Measurements from ENCODE around the gene P2RX1.

DNA sequence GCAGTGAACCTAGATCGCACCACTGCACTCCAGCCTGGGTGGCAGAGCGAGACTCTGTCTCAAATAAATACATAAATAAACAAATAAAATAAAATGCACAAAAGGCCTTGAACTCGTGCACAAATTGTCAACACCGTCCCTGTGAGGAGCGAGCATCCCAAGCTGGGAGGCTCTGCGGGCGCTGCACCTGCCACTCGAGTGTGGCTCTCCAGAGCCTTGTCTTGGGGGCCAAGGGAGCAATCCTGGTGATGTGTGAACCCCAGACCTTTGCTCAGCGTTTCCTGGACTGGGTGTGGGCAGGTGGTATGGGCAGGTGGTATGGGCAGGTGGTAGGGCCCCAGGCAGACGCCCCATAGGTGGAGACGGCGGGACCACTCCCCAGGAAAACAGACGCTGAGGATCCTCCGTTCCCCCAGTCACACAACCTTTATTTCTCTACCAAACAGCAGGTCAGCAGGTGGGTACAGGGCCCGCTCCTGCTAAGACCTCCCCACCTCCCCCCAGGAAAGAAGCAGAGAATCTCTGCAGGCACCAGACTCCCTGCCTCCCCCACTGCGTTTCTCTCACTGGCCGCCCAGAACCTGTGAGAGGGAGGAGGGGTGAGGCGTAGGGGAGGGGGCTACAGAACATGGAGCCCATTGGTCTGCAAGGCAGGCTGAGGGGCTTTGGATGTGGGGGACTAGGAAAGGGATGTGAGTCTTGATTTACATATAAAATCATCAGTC lies 7.4 kb upstream of the P2RX1 start:
- TF ChIP-seq GLIS3 (CRISPR knock-in tag; IDR thresholded peaks at IDR 0.05) (no peak), ZNF8 (CRISPR knock-in tag; IDR thresholded peaks at IDR 0.05) (no peak), ARNTL (CRISPR knock-in tag; IDR thresholded peaks at IDR 0.05; ENCODE audit: borderline replicate concordance, low read depth) (no peak), TCF4 (CRISPR knock-in tag; IDR thresholded peaks at IDR 0.05; ENCODE audit: borderline replicate concordance) (no peak), RARB (CRISPR knock-in tag; IDR thresholded peaks at IDR 0.05) (no peak)
- TF ChIP-seq, protein P1, sequence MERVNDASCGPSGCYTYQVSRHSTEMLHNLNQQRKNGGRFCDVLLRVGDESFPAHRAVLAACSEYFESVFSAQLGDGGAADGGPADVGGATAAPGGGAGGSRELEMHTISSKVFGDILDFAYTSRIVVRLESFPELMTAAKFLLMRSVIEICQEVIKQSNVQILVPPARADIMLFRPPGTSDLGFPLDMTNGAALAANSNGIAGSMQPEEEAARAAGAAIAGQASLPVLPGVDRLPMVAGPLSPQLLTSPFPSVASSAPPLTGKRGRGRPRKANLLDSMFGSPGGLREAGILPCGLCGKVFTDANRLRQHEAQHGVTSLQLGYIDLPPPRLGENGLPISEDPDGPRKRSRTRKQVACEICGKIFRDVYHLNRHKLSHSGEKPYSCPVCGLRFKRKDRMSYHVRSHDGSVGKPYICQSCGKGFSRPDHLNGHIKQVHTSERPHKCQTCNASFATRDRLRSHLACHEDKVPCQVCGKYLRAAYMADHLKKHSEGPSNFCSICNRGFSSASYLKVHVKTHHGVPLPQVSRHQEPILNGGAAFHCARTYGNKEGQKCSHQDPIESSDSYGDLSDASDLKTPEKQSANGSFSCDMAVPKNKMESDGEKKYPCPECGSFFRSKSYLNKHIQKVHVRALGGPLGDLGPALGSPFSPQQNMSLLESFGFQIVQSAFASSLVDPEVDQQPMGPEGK (CRISPR knock-in tag; IDR thresholded peaks at IDR 0.05; ENCODE audit: borderline replicate concordance) = no peak

All from SK-N-SH treated with all-trans-retinoic acid at 6 μM for 48 hours (cell line).